ENCODE results near the gene LMX1A. TPM values are rescaled to one million over a fixed set of nuclear protein-coding genes. Genes with fewer than 3 reads are reported as not detected.

The LMX1A gene
- total RNA-seq, 1 experiment from 2014 or later = not detected

- DNase-seq (ENCODE audit: low read depth) = no peak
Measured at GRCh38 chr1:165276314-165276713, 80.2 kb downstream of the LMX1A start.

GRCh38 chr1:165265196-165265838, 91.2 kb downstream of the LMX1A start:
- no peak for DNase-seq (ENCODE audit: low read depth)

DNA sequence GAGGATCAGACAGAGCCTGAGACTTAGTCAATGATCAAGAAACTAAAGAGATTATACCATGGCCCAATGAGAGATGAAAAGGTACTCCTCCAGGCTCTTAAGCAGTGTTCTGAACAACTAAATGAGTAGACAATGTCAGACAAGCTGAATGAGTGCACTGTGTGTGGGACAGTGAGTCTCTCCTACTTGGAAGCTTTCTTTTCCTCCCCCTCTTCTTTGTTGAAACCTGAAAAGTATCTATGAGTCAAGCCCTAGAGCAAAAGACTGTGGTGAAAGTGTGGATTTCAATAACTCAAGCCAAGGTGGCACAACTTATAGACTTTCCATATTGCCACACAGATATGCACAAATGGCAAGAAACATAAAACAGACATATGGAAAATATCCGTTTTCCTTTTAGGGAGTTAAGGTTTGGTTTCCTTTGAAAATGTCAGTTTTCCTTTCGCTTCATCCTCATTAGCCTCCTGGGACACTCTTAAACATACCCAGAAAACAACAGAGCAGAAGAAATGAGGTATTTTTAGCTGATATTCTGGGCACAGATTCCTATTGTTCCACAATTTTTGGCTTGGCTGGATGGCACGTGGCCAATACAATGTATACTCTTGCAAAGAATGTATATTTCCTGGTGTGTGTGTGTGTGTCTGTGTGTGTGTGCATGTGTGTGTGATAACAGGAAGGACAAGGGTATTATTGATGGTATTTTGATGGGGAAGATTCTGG, 96.6 kb downstream of the LMX1A start:
- no peak for DNase-seq (ENCODE audit: low read depth)

GRCh38 chr1:165259236-165259635, 97.3 kb downstream of the LMX1A start:
- no peak for DNase-seq (ENCODE audit: low read depth)

- peak; percentile 52 for DNase-seq (ENCODE audit: low read depth)
Measured at GRCh38 chr1:165257969-165258459, 98.5 kb downstream of the LMX1A start.

DNA sequence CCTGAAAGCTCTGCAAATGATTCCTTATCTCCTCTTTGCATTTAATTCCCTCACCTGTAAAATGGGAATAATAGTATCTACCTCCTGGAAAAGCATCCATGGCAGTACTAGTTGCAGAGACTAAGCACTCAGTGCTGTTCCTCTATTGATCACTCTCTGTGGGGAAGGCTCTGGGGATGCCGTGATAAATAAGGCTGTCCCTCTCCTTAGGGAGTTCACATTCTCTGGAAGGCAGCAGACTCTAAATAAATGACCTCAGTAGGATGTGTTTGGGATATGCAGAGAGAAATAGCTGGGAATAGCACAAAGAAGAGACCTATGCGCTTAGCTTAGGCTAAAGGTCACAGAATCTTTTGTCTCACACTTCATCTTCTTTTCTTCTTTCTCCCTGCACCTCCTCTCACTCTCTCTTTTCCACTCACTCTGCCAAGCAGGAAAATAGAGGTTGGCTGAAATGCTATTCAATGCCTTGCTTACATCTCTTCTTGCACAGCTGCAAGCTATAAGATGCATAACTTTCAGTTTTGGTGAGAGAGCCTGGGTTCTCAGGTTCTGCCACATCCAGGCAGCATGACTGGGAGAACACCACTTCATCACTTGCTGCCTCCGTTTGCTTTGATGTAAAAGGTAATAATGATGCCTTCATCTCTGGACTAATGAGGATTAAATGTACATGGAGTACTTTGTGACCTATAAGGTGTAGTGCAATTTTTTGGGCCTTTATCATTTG, 101.5 kb downstream of the LMX1A start:
- no peak for DNase-seq (ENCODE audit: low read depth)

GRCh38 chr1:165254376-165254775, 102.1 kb downstream of the LMX1A start:
- DNase-seq (ENCODE audit: low read depth) = no peak

DNA sequence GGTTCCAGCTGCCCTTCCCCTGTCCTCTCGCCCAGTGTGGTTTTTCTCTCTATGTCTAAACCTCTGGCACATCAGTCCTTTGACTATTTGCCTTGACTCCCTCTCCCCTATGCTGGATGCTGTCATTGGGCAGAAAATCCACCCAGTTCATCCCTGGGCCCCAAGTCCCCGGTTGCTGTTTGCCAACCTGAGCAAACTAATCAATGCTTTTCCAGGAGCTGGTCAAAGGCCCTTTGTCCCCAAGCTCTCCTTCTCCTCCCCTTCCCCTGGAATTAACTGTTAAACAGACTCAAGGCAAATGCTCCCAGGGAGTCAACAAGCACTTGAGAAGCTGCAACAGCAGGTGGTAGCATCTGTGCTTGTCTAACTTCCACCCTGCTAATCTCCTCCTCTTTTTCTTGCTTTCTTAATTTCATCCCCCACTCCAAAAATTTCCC, 102.7 kb downstream of the LMX1A start:
- DNase-seq (ENCODE audit: low read depth) = no peak

GRCh38 chr1:165248969-165249571, 107.4 kb downstream of the LMX1A start:
- DNase-seq (ENCODE audit: low read depth) = no peak

GRCh38 chr1:165241952-165242351, 114.6 kb downstream of the LMX1A start:
- DNase-seq (ENCODE audit: low read depth) = no peak

DNA sequence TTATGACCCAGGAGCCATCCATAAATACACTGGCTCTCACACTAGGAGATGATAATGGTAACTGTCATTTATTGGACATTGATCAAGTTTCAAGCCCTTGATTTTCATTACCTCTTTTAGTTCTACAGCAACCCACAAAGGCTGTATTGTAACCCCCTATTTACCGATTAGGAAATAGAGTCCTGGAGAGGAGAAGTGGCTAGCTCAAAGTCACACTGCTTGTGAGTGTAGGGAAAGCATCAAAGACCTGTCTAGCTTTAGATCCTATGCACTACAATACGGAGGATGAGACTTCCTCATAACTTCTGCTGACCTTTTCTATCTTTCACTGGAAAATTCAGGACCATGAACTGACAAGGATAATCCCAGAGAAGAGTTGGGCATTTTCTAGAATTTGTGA, 115.2 kb downstream of the LMX1A start:
- DNase-seq (ENCODE audit: low read depth) = no peak

DNA sequence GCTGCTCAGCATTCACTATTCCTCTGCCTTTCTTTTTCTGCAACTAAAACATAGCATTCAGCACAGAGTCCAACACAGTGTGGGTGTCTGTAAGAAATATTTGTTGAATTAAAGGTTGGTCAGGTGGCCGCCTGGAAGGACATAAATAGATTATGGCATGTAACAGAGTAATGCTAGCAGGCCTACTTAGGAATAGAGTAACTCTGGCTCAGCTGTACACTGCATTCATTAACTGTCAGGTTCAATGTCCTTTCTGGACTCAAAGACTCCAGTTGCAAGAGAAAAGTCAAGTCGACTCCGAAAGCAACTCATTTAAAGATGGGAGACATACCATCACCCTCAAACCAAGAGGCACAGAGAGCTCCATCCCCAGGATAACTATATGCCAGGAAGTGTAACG, 116.0 kb downstream of the LMX1A start:
- DNase-seq (ENCODE audit: low read depth) = no peak

DNA sequence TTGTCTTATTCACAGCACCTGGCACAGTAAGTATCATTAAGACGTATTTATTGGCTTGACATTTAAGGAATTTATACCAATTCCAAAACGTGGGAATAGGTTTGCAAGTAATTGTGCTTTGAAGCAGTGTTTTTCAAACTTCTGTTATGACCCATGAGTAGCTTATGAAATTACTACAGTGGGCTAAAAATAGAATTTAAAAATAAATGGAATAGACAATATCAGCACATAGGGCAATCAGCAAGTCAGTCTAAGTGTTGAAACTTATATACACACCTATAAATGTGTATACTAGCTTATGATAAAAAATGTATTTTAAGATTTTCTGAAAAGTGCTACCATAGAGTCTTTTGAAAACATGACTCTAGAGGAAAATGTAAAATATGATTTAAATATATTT, 116.6 kb downstream of the LMX1A start:
- no peak for DNase-seq (ENCODE audit: low read depth)

DNA sequence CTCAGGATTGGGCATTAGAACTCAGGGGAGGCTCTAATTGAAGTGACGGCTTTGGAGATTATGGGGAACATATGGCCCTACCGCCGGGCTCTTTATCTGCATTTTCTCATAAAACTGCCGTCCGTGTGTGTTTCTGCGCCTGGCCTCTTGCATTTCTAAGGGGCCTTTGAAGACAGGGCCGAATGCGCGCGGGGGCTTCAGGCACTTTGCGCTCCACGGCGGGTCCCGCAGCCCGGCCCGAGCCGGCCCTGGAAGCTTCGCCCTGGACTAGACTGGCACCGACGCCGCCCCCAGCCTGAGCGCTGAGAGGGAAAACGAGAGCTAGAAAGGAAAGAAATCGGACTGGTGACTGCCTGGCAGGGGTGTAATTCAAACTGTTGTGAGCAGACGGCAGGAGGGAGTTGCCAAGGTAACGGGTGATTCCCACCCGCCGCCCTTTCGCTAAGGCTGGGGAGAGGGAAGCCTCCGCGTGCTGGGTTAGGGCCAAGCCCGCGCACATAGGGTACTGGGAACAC, 120.7 kb downstream of the LMX1A start:
- no peak for DNase-seq (ENCODE audit: low read depth)

DNA sequence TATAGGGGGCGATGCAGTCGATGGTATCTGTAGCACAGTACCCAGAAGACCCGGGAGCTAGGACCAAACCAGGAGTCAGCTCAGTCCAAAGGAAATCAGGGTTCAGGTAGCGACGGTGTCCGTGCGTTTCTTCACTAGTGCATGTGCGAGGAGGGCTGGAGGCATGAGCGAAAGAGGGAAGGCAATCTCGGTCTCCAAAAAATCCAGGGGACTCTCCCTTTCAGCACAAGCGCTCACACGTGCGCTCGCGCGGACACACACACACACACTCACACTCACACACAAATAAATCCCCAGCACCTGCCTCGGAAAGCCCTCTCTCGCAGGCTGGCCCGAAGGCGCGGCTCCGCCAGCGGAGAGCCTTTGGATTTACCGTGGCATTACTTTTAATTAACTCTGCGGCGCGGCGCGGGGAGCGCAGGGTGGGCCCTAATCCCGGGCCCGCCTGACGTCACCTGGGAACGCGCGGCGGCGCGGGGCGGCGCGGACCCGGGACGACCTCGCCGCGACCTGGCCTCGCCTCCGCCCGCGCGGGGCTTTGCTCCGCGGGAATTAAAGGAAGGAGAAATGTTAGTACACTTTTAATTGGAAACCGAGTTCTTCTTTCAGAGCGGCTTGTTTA, 121.2 kb downstream of the LMX1A start:
- no peak for DNase-seq (ENCODE audit: low read depth)

- no peak for DNase-seq (ENCODE audit: low read depth)
Measured at GRCh38 chr1:165234149-165234548, 122.4 kb downstream of the LMX1A start.

GRCh38 chr1:165228676-165229075, 127.8 kb downstream of the LMX1A start:
- no peak for DNase-seq (ENCODE audit: low read depth)

DNA sequence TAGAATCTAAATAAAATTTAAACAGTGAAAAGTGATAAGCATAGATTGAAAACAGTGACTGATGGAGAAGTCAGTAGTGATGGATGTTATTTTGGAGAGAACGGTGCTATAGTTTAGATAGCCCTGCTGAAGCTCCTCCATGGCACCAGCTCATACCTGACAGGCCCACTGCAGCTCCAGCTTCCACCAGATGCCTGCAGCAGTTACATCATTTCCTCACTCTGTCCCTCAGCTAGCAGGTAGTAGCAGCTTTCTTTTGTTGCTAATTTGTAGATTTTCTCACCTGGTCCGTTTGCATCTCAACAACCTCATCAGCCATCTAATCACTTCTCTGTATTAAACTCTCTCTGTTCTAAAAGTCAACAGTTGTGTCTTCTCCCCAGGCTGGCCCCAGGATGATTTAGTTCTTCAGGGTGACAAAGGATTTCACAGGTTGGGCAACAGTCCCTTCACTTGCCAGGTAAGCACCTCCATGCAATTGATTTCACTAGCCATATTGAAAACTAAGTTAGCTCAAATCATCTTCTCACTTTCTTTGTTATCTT, 128.3 kb downstream of the LMX1A start:
- DNase-seq (ENCODE audit: low read depth) = no peak

DNA sequence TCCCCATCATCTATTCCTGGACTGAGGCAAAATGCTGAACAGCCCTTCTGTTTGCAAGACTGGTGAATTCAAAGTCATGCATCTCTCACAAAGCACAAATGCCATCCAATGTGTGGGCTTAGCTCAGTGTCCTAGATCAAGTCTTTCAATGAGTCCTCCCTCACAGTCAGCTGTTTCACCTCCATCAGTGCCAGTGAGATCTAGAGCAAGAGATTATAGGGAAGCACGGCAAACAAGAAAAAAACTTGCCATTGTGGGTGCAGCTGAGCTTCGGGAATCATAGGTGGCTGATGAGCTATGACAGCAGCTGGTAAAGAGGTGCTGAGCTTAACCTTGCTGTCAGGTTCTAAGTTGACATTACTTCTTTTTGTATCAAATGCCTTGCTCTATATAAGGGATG, 130.2 kb downstream of the LMX1A start:
- DNase-seq (ENCODE audit: low read depth) = no peak

- DNase-seq (ENCODE audit: low read depth) = no peak
Measured at GRCh38 chr1:165225650-165226049, 130.9 kb downstream of the LMX1A start.

GRCh38 chr1:165225062-165225461, 131.5 kb downstream of the LMX1A start:
- no peak for DNase-seq (ENCODE audit: low read depth)
